Caco-2 (cell line): Measurements from ENCODE around the gene CDKN1C. TPM values are rescaled to one million over a fixed set of nuclear protein-coding genes. Genes with fewer than 3 reads are reported as not detected.

Source experiments
- BruUV-seq: library from RNA; stranded (reverse); fragments of 400-500 nt; replicated peaks from 2 replicates; lab custom pipeline; 2021; lab: Mats Ljungman, UMichigan
- CTCF ChIA-PET: fragments of 300-600 bp; sonication (Branson Sonifier 250); formaldehyde crosslinking; loops from one replicate; lab custom pipeline; 2022; ENCODE audit warnings: antibody characterized with exemption; lab: Charles Lee
- POLR2A ChIA-PET: fragments of 300-600 bp; sonication (Branson Sonifier 250); formaldehyde crosslinking; loops from one replicate; lab custom pipeline; 2022; ENCODE audit warnings: antibody characterized with exemption; lab: Charles Lee
- DNase-seq, 2 experiments: peaks; one replicate each; pipeline versions ENCODE4 v3.0.0 to v3.0.0-alpha.2; 2020 to 2022
- H3K27me3 ChIP-seq: replicated peaks from 2 replicates; pipeline ENCODE4 v1.6.0; 2011; ENCODE audit warnings: low read length; ENCODE audit not compliant: control insufficient read depth, insufficient read depth
- H3K36me3 ChIP-seq: 2 replicates; pipeline ENCODE4 v1.5.1; 2011; ENCODE audit warnings: low read length; ENCODE audit not compliant: control insufficient read depth, insufficient read depth
- H3K4me1 ChIP-seq: fragments of 250-450 bp; sonication (Bioruptor Pico); 2 replicates; pipeline ENCODE4 v1.5.1; 2020; ENCODE audit warnings: mild to moderate bottlenecking
- H3K4me3 ChIP-seq: 2 replicates; pipeline ENCODE4 v1.5.1; 2011; ENCODE audit warnings: low read depth, mild to moderate bottlenecking, control low read depth, low read length
- H3K9me3 ChIP-seq: fragments of 250-450 bp; sonication (Bioruptor Pico); 2 replicates; pipeline ENCODE4 v1.5.1; 2020; ENCODE audit warnings: mild to moderate bottlenecking, moderate library complexity
- H3K27ac Mint-ChIP-seq: one replicate; pipeline ENCODE4 v1.8.0; 2022; ENCODE audit warnings: mixed read lengths; ENCODE audit not compliant: unreplicated experiment
- H3K27me3 Mint-ChIP-seq: one replicate; pipeline ENCODE4 v1.8.0; 2022; ENCODE audit warnings: mixed read lengths; ENCODE audit not compliant: insufficient read depth, unreplicated experiment
- H3K36me3 Mint-ChIP-seq: one replicate; pipeline ENCODE4 v1.8.0; 2022; ENCODE audit warnings: mild to moderate bottlenecking, mixed read lengths; ENCODE audit not compliant: insufficient read depth, unreplicated experiment
- H3K4me1 Mint-ChIP-seq: one replicate; pipeline ENCODE4 v1.8.0; 2022; ENCODE audit warnings: low read depth, mixed read lengths; ENCODE audit not compliant: unreplicated experiment
- H3K4me3 Mint-ChIP-seq: one replicate; pipeline ENCODE4 v1.8.0; 2022; ENCODE audit warnings: mild to moderate bottlenecking, moderate library complexity, mixed read lengths; ENCODE audit not compliant: unreplicated experiment
- H3K9me3 Mint-ChIP-seq: one replicate; pipeline ENCODE4 v1.8.0; 2022; ENCODE audit warnings: mixed read lengths; ENCODE audit not compliant: unreplicated experiment
- intact Hi-C: fragments of 100-400 bp; cut with micrococcal nuclease; formaldehyde crosslinking; loops from one replicate; pipeline ENCODE4 v1.10.0; 2022; ENCODE audit not compliant: unreplicated experiment
- total RNA-seq: library from RNA; stranded (reverse); gene quantifications from 2 replicates; pipeline ENCODE4 v1.2.3, GENCODE V29; 2022
- TF ChIP-seq, protein P1 (sequence below), 2 experiments: fragments of 200-600 bp in 1 of 2; IDR thresholded peaks; 1 replicate in 1 of 2; 2 replicates in 1 of 2; pipeline versions ENCODE4 v1.5.1 to v1.8.0; 2011 to 2022; ENCODE audit warnings: antibody characterized with exemption in 1 of 2, control low read depth in 1 of 2, inconsistent platforms in 1 of 2, low read depth in 1 of 2, low read length in 1 of 2, mild to moderate bottlenecking in 1 of 2, moderate library complexity in 1 of 2; ENCODE audit not compliant: insufficient read depth in 1 of 2, severe bottlenecking in 1 of 2, unreplicated experiment in 1 of 2

Gene CDKN1C
- total RNA-seq, 1 experiment from 2014 or later = 25.5 TPM

- H3K36me3 Mint-ChIP-seq = peaks cover 16% of the 10 kb centered on the region
- DNase-seq = peak; percentile 89 to 94
Measured at GRCh38 chr11:2888266-2888968, 2.8 kb upstream of the CDKN1C start.

DNA sequence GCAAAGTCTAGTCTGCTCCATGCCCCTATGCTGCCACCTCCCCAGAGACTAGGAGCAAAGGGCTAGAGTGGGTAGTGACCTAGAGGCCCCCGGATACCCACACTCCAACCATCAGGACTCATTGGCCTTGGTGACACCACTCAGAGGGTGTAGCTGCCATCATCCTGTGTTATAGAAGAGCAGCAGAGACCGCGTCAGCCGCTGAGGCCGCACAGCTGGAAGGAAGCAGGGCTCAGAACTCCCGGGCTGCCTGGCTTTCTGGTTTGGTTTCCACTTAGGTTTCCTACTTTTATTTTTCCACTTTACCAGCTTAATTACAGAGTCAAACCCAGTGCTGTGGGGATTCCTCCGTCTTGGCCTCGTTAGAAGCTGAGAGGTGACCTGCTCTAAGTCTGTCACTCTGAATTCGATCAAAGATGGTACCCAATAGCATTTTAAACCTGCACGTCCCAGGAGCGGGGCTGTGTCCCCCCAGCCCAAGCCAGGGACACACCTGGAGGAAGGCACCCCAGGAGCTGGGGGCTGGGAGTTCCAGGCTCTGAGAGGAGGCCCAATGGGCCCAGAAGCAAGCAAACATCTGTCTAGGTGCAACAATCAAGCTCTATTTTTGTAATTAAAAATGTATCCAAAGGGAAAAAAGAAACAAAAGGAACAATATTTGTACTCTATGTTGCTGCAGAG lies 2.1 kb upstream of the CDKN1C start:
- peaks cover 6% of the 10 kb centered on the region for H3K27me3 Mint-ChIP-seq
- peaks cover 16% of the 10 kb centered on the region for H3K36me3 Mint-ChIP-seq
- no peak overlapping the region for H3K27ac Mint-ChIP-seq
- H3K4me1 Mint-ChIP-seq = peaks cover 17% of the 10 kb centered on the region
- H3K9me3 Mint-ChIP-seq = no peaks in the 10 kb centered on the region
- Histone ChIP-seq H3K4me1 (peaks cover 46% of the 10 kb centered on the region), H3K27me3 (no peaks in the 10 kb centered on the region), H3K36me3 (no peaks in the 10 kb centered on the region), H3K4me3 (no peak overlapping the region), H3K9me3 (no peaks in the 10 kb centered on the region)
- no TSS peak for BruUV-seq
- DNase-seq = no peak
- no peak overlapping the region for H3K4me3 Mint-ChIP-seq
- POLR2A ChIA-PET = no interaction called here
- intact Hi-C loops = loop anchor here (1.0 to 5.0 kb wide), 3 partner anchors 195 to 460 kb away; no protein-coding TSS in a partner anchor
- CTCF ChIA-PET = interaction anchor here (0.7 to 6.4 kb wide), 4 partner anchors 42 to 355 kb away, joined by 3 to 131 read pairs (median 6); partner anchors contain the start of gene KCNQ1OT1
- TF ChIP-seq, protein P1, sequence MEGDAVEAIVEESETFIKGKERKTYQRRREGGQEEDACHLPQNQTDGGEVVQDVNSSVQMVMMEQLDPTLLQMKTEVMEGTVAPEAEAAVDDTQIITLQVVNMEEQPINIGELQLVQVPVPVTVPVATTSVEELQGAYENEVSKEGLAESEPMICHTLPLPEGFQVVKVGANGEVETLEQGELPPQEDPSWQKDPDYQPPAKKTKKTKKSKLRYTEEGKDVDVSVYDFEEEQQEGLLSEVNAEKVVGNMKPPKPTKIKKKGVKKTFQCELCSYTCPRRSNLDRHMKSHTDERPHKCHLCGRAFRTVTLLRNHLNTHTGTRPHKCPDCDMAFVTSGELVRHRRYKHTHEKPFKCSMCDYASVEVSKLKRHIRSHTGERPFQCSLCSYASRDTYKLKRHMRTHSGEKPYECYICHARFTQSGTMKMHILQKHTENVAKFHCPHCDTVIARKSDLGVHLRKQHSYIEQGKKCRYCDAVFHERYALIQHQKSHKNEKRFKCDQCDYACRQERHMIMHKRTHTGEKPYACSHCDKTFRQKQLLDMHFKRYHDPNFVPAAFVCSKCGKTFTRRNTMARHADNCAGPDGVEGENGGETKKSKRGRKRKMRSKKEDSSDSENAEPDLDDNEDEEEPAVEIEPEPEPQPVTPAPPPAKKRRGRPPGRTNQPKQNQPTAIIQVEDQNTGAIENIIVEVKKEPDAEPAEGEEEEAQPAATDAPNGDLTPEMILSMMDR (IDR thresholded peaks at IDR 0.05; ENCODE audit: insufficient read depth in 1 of 2, low read depth in 1 of 2, low read length in 1 of 2, severe bottlenecking in 1 of 2, unreplicated experiment in 1 of 2) = no peak

More at GRCh38 chr11:2888266-2888968, 2.8 kb upstream of the CDKN1C start:
- BruUV-seq = no TSS peak
- TF ChIP-seq, protein P1 (IDR thresholded peaks at IDR 0.05; ENCODE audit: insufficient read depth in 1 of 2, low read depth in 1 of 2, low read length in 1 of 2, severe bottlenecking in 1 of 2, unreplicated experiment in 1 of 2) = peak; percentile 94 to 95
- Histone ChIP-seq H3K36me3 (no peaks in the 10 kb centered on the region), H3K9me3 (no peaks in the 10 kb centered on the region), H3K27me3 (no peaks in the 10 kb centered on the region), H3K4me3 (no peak overlapping the region), H3K4me1 (peaks cover 46% of the 10 kb centered on the region)
- Mint-ChIP-seq H3K4me3 (no peak overlapping the region), H3K9me3 (no peaks in the 10 kb centered on the region), H3K27me3 (no peaks in the 10 kb centered on the region), H3K4me1 (peaks cover 17% of the 10 kb centered on the region), H3K27ac (no peak overlapping the region)
- ChIA-PET POLR2A (no interaction called here), CTCF (interaction anchor here (0.7 to 6.4 kb wide), 5 partner anchors 42 to 355 kb away, joined by 3 to 131 read pairs (median 4); partner anchors contain the start of gene KCNQ1OT1)
- intact Hi-C loops = loop anchor here (1.0 to 5.0 kb wide), 3 partner anchors 196 to 461 kb away; no protein-coding TSS in a partner anchor

- H3K4me3 Mint-ChIP-seq = no peak overlapping the region
- ChIA-PET POLR2A (no interaction called here), CTCF (interaction anchor here (1.3 to 6.4 kb wide), 2 partner anchors 43 to 354 kb away, joined by 3 to 131 read pairs; no protein-coding TSS in a partner anchor)
- H3K9me3 ChIP-seq = no peaks in the 10 kb centered on the region
- peaks cover 8% of the 10 kb centered on the region for H3K27me3 Mint-ChIP-seq
- no peak overlapping the region for H3K4me3 ChIP-seq
- peaks cover 15% of the 10 kb centered on the region for H3K4me1 Mint-ChIP-seq
- no TSS peak for BruUV-seq
- TF ChIP-seq, protein P1 (IDR thresholded peaks at IDR 0.05; ENCODE audit: insufficient read depth in 1 of 2, low read depth in 1 of 2, low read length in 1 of 2, severe bottlenecking in 1 of 2, unreplicated experiment in 1 of 2) = no peak
- no peak overlapping the region for H3K27ac Mint-ChIP-seq
- H3K4me1 ChIP-seq = peaks cover 43% of the 10 kb centered on the region
- no peaks in the 10 kb centered on the region for H3K27me3 ChIP-seq
- H3K36me3 ChIP-seq = no peaks in the 10 kb centered on the region
- DNase-seq = no peak
- H3K36me3 Mint-ChIP-seq = peaks cover 16% of the 10 kb centered on the region
- intact Hi-C loops = loop anchor here (5.0 kb wide), 1 partner anchor 460 kb away; no protein-coding TSS in a partner anchor
- H3K9me3 Mint-ChIP-seq = no peaks in the 10 kb centered on the region
Measured at GRCh38 chr11:2886936-2887335, 1.4 kb upstream of the CDKN1C start.
